ENCODE data around the gene MAP3K7CL.

Gene MAP3K7CL

GRCh38 chr21:29206445-29206844 lies 76.0 kb downstream of the MAP3K7CL start:
- no peak overlapping the region for H3K27ac ChIP-seq (ENCODE audit: insufficient read depth, low read length, poor library complexity, severe bottlenecking)
- H3K4me3 ChIP-seq (ENCODE audit: insufficient read depth, low read depth, low read length, poor library complexity, severe bottlenecking) = no peak overlapping the region
- no peaks in the 10 kb centered on the region for H3K27me3 ChIP-seq (replicated peaks; ENCODE audit: control insufficient read depth, insufficient read depth, low read length, poor library complexity, severe bottlenecking)

DNA sequence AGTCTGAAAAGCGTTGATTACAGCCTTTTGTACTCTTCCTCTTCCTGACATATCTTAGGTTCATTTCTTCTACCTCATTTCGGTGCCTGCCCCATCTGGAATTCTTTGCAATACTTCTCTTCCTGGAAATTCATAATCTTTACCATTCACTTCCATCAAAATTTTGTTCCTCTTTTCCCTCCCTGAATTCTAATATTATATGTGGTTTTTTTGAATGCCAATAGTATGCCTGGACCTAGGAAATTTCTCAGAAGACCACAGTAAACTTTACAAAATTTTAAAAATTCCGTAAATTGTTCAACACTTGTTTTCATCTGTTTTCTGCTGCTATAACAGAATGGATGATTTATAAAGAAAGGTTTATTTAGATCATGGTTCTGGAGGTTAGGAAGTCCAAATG lies 76.8 kb downstream of the MAP3K7CL start:
- no peaks in the 10 kb centered on the region for H3K36me3 ChIP-seq (ENCODE audit: control insufficient read depth, insufficient read depth, low read length)
- no peak overlapping the region for H3K27ac ChIP-seq (ENCODE audit: insufficient read depth, low read length, poor library complexity, severe bottlenecking)
- H3K27me3 ChIP-seq (replicated peaks; ENCODE audit: control insufficient read depth, insufficient read depth, low read length, poor library complexity, severe bottlenecking) = no peaks in the 10 kb centered on the region
- no peaks in the 10 kb centered on the region for H3K4me1 ChIP-seq (ENCODE audit: control insufficient read depth, insufficient read depth, low read length, poor library complexity, severe bottlenecking)
- no peaks in the 10 kb centered on the region for H3K9me3 ChIP-seq (ENCODE audit: control insufficient read depth, low read length)
- no peak overlapping the region for H3K4me3 ChIP-seq (ENCODE audit: insufficient read depth, low read depth, low read length, poor library complexity, severe bottlenecking)
- no peak for DNase-seq

More at GRCh38 chr21:29206445-29206844, 76.0 kb downstream of the MAP3K7CL start:
- H3K9me3 ChIP-seq (ENCODE audit: control insufficient read depth, low read length) = no peaks in the 10 kb centered on the region
- H3K36me3 ChIP-seq (ENCODE audit: control insufficient read depth, insufficient read depth, low read length) = no peaks in the 10 kb centered on the region
- H3K4me1 ChIP-seq (ENCODE audit: control insufficient read depth, insufficient read depth, low read length, poor library complexity, severe bottlenecking) = no peaks in the 10 kb centered on the region
- no peak for DNase-seq

DNA sequence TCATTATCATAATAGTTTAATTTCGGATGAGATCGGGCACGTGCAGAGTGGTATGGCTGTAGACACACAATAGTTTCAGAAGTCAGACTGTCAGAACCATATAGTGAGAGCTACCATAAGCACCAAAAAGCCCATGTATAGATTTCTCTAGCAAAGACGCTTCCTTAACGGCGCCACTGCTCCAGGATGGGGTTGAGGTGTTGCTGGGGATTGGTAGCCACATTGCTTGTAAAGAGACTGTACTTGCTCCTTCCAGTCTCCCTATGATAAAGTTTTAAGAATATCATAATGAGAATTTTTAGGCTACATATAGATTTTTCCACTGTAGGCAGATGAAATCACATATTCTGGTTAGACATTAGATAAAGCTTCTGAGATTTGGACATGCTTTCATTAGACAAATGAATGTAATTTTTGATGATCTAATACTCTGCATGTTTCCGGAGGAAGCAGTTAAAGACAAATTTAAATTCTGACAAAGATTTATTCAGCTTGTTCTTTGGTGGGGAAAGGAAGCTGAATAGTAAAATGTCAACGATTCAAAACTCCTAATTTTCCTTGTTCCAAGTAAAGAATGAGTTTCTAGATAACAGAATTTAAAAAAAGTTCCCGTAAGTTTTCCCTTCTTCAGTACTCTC lies 77.7 kb downstream of the MAP3K7CL start:
- Histone ChIP-seq H3K36me3 (ENCODE audit: control insufficient read depth, insufficient read depth, low read length) (no peaks in the 10 kb centered on the region), H3K27me3 (replicated peaks; ENCODE audit: control insufficient read depth, insufficient read depth, low read length, poor library complexity, severe bottlenecking) (no peaks in the 10 kb centered on the region), H3K27ac (ENCODE audit: insufficient read depth, low read length, poor library complexity, severe bottlenecking) (no peak overlapping the region), H3K4me1 (ENCODE audit: control insufficient read depth, insufficient read depth, low read length, poor library complexity, severe bottlenecking) (no peaks in the 10 kb centered on the region), H3K9me3 (ENCODE audit: control insufficient read depth, low read length) (no peaks in the 10 kb centered on the region), H3K4me3 (ENCODE audit: insufficient read depth, low read depth, low read length, poor library complexity, severe bottlenecking) (no peak overlapping the region)
- DNase-seq = no peak

GRCh38 chr21:29208682-29209059 lies 78.2 kb downstream of the MAP3K7CL start:
- Histone ChIP-seq H3K9me3 (ENCODE audit: control insufficient read depth, low read length) (no peaks in the 10 kb centered on the region), H3K27me3 (replicated peaks; ENCODE audit: control insufficient read depth, insufficient read depth, low read length, poor library complexity, severe bottlenecking) (no peaks in the 10 kb centered on the region), H3K4me1 (ENCODE audit: control insufficient read depth, insufficient read depth, low read length, poor library complexity, severe bottlenecking) (no peaks in the 10 kb centered on the region), H3K4me3 (ENCODE audit: insufficient read depth, low read depth, low read length, poor library complexity, severe bottlenecking) (no peak overlapping the region), H3K36me3 (ENCODE audit: control insufficient read depth, insufficient read depth, low read length) (no peaks in the 10 kb centered on the region), H3K27ac (ENCODE audit: insufficient read depth, low read length, poor library complexity, severe bottlenecking) (no peak overlapping the region)
- no peak for DNase-seq

GRCh38 chr21:29209696-29210095 lies 79.3 kb downstream of the MAP3K7CL start:
- Histone ChIP-seq H3K27me3 (replicated peaks; ENCODE audit: control insufficient read depth, insufficient read depth, low read length, poor library complexity, severe bottlenecking) (no peaks in the 10 kb centered on the region), H3K9me3 (ENCODE audit: control insufficient read depth, low read length) (no peaks in the 10 kb centered on the region), H3K4me3 (ENCODE audit: insufficient read depth, low read depth, low read length, poor library complexity, severe bottlenecking) (no peak overlapping the region), H3K27ac (ENCODE audit: insufficient read depth, low read length, poor library complexity, severe bottlenecking) (no peak overlapping the region), H3K4me1 (ENCODE audit: control insufficient read depth, insufficient read depth, low read length, poor library complexity, severe bottlenecking) (no peaks in the 10 kb centered on the region), H3K36me3 (ENCODE audit: control insufficient read depth, insufficient read depth, low read length) (no peaks in the 10 kb centered on the region)
- no peak for DNase-seq

- no peaks in the 10 kb centered on the region for H3K27me3 ChIP-seq (replicated peaks; ENCODE audit: control insufficient read depth, insufficient read depth, low read length, poor library complexity, severe bottlenecking)
- H3K27ac ChIP-seq (ENCODE audit: insufficient read depth, low read length, poor library complexity, severe bottlenecking) = no peak overlapping the region
- H3K9me3 ChIP-seq (ENCODE audit: control insufficient read depth, low read length) = no peaks in the 10 kb centered on the region
- no peak overlapping the region for H3K4me3 ChIP-seq (ENCODE audit: insufficient read depth, low read depth, low read length, poor library complexity, severe bottlenecking)
- no peaks in the 10 kb centered on the region for H3K36me3 ChIP-seq (ENCODE audit: control insufficient read depth, insufficient read depth, low read length)
- H3K4me1 ChIP-seq (ENCODE audit: control insufficient read depth, insufficient read depth, low read length, poor library complexity, severe bottlenecking) = no peaks in the 10 kb centered on the region
- DNase-seq = no peak
Measured at GRCh38 chr21:29211205-29211604, 80.8 kb downstream of the MAP3K7CL start.

GRCh38 chr21:29212446-29212845 lies 82.0 kb downstream of the MAP3K7CL start:
- Histone ChIP-seq H3K36me3 (ENCODE audit: control insufficient read depth, insufficient read depth, low read length) (no peaks in the 10 kb centered on the region), H3K4me3 (ENCODE audit: insufficient read depth, low read depth, low read length, poor library complexity, severe bottlenecking) (no peak overlapping the region), H3K27me3 (replicated peaks; ENCODE audit: control insufficient read depth, insufficient read depth, low read length, poor library complexity, severe bottlenecking) (no peaks in the 10 kb centered on the region), H3K27ac (ENCODE audit: insufficient read depth, low read length, poor library complexity, severe bottlenecking) (no peak overlapping the region), H3K4me1 (ENCODE audit: control insufficient read depth, insufficient read depth, low read length, poor library complexity, severe bottlenecking) (no peaks in the 10 kb centered on the region), H3K9me3 (ENCODE audit: control insufficient read depth, low read length) (no peaks in the 10 kb centered on the region)
- no peak for DNase-seq

- Histone ChIP-seq H3K36me3 (ENCODE audit: control insufficient read depth, insufficient read depth, low read length) (no peaks in the 10 kb centered on the region), H3K4me1 (ENCODE audit: control insufficient read depth, insufficient read depth, low read length, poor library complexity, severe bottlenecking) (no peaks in the 10 kb centered on the region), H3K27me3 (replicated peaks; ENCODE audit: control insufficient read depth, insufficient read depth, low read length, poor library complexity, severe bottlenecking) (no peaks in the 10 kb centered on the region), H3K9me3 (ENCODE audit: control insufficient read depth, low read length) (no peaks in the 10 kb centered on the region), H3K4me3 (ENCODE audit: insufficient read depth, low read depth, low read length, poor library complexity, severe bottlenecking) (no peak overlapping the region), H3K27ac (ENCODE audit: insufficient read depth, low read length, poor library complexity, severe bottlenecking) (no peak overlapping the region)
- DNase-seq = no peak
Measured at GRCh38 chr21:29213513-29214385, 83.3 kb downstream of the MAP3K7CL start.

DNA sequence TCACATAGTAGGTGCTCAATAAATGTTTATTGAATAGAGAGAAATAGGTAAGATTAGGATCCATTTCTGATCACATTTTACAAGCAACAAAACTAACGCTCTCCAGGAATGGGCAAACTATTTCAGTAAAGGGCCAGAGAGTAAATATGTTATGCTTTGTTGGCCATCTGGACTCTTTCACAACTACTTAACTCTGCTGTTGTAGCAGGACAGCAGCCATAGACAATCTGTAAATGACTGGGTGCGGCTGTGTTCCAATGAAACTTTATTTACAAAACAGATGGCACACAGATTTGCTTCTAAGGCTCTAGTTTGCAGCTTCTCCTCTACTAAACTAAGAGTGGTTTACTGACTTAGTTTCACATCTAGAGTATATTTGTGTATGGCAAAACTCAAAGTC lies 85.3 kb downstream of the MAP3K7CL start:
- Histone ChIP-seq H3K9me3 (ENCODE audit: control insufficient read depth, low read length) (no peaks in the 10 kb centered on the region), H3K27me3 (replicated peaks; ENCODE audit: control insufficient read depth, insufficient read depth, low read length, poor library complexity, severe bottlenecking) (no peaks in the 10 kb centered on the region), H3K4me1 (ENCODE audit: control insufficient read depth, insufficient read depth, low read length, poor library complexity, severe bottlenecking) (no peaks in the 10 kb centered on the region), H3K36me3 (ENCODE audit: control insufficient read depth, insufficient read depth, low read length) (no peaks in the 10 kb centered on the region), H3K27ac (ENCODE audit: insufficient read depth, low read length, poor library complexity, severe bottlenecking) (no peak overlapping the region), H3K4me3 (ENCODE audit: insufficient read depth, low read depth, low read length, poor library complexity, severe bottlenecking) (no peak overlapping the region)
- DNase-seq = no peak

- Histone ChIP-seq H3K9me3 (ENCODE audit: control insufficient read depth, low read length) (no peaks in the 10 kb centered on the region), H3K36me3 (ENCODE audit: control insufficient read depth, insufficient read depth, low read length) (no peaks in the 10 kb centered on the region), H3K4me3 (ENCODE audit: insufficient read depth, low read depth, low read length, poor library complexity, severe bottlenecking) (no peak overlapping the region), H3K27me3 (replicated peaks; ENCODE audit: control insufficient read depth, insufficient read depth, low read length, poor library complexity, severe bottlenecking) (no peaks in the 10 kb centered on the region), H3K27ac (ENCODE audit: insufficient read depth, low read length, poor library complexity, severe bottlenecking) (no peak overlapping the region), H3K4me1 (ENCODE audit: control insufficient read depth, insufficient read depth, low read length, poor library complexity, severe bottlenecking) (no peaks in the 10 kb centered on the region)
- DNase-seq = no peak
Measured at GRCh38 chr21:29217818-29218291, 87.4 kb downstream of the MAP3K7CL start.
